HepG2 (cell line): ENCODE measurements around the gene ACVR1C. TPM values are rescaled to one million over a fixed set of nuclear protein-coding genes. Genes with fewer than 3 reads are reported as not detected.

Experiments
- ATAC-seq: fragments of 200-7000 bp; cut with Tn5 transposase; 3 replicates; pipeline ENCODE4 v1.9.1; 2020; ENCODE audit warnings: mild to moderate bottlenecking, moderate library complexity
- BruUV-seq: library from RNA; stranded (reverse); fragments of 400-500 nt; replicated peaks from 2 replicates; lab custom pipeline; 2021; lab: Mats Ljungman, UMichigan
- CTCF ChIA-PET: fragments of 300-600 bp; formaldehyde crosslinking; extraction: SDS; loops from one replicate; lab custom pipeline; 2021; ENCODE audit warnings: low total read pairs, inconsistent platforms, low intra/inter-chr PET ratio; lab: Yijun Ruan, JAX
- POLR2A ChIA-PET: fragments of 350-600 bp; sonication (Branson Sonifier 250); formaldehyde crosslinking; loops from one replicate; lab custom pipeline; 2020; ENCODE audit warnings: antibody characterized with exemption, inconsistent platforms; lab: Yijun Ruan, JAX
- DNase-seq: peaks from one replicate; pipeline ENCODE4 v3.0.0-alpha.2; 2015; ENCODE audit warnings: low spot score
- FAIRE-seq: peaks from 3 replicates; lab custom pipeline; 2011; peaks lifted over from hg19 to GRCh38; lab: Jason Lieb, UNC
- H2AFZ ChIP-seq: one replicate; pipeline ENCODE4 v1.6.1; 2011; ENCODE audit warnings: low read length, inconsistent platforms
- H3K27ac ChIP-seq: fragments of 300-600 bp; 3 replicates; pipeline ENCODE4 v1.8.0; 2011; ENCODE audit warnings: mixed run types, mild to moderate bottlenecking, mixed read lengths, low read length, inconsistent platforms; ENCODE audit not compliant: insufficient read depth; ENCODE audit errors: extremely low read length
- H3K27me3 ChIP-seq, 2 experiments: fragments of 200-600 bp in 1 of 2; 2 replicates in 1 of 2; 3 replicates in 1 of 2; pipeline versions ENCODE4 v1.6.0 to v1.8.0; 2011; ENCODE audit warnings: low read length in 2 of 2, mild to moderate bottlenecking in 2 of 2, moderate library complexity in 2 of 2, inconsistent platforms in 1 of 2; ENCODE audit not compliant: insufficient read depth in 2 of 2, control insufficient read depth in 1 of 2
- H3K36me3 ChIP-seq, 2 experiments: fragments of 200-600 bp in 1 of 2; replicated peaks in 1 of 2; 2 replicates in 1 of 2; 3 replicates in 1 of 2; pipeline versions ENCODE4 v1.5.1 to v1.8.0; 2011; ENCODE audit warnings: low read length in 2 of 2, inconsistent platforms in 1 of 2; ENCODE audit not compliant: insufficient read depth in 2 of 2, control insufficient read depth in 1 of 2
- H3K4me1 ChIP-seq: 2 replicates; pipeline ENCODE4 v1.5.1; 2012; ENCODE audit warnings: low read length, inconsistent platforms; ENCODE audit not compliant: insufficient read depth
- H3K4me2 ChIP-seq: 2 replicates; pipeline ENCODE4 v1.6.0; 2011; ENCODE audit warnings: low read depth, low read length, inconsistent platforms
- H3K4me3 ChIP-seq, 3 experiments: fragments of 200-600 bp in 1 of 3; sonication (generic), shearing (Covaris generic) in 1 of 3; replicated peaks in 1 of 3; 2 replicates each; pipeline ENCODE4 v1.5.1; 2011 to 2016; ENCODE audit warnings: low read length in 3 of 3, inconsistent platforms in 2 of 3, low read depth in 2 of 3, mild to moderate bottlenecking in 2 of 3, control low read depth in 1 of 3, mixed read lengths in 1 of 3; ENCODE audit not compliant: insufficient read depth in 1 of 3
- H3K79me2 ChIP-seq: one replicate; pipeline ENCODE4 v1.6.1; 2011; ENCODE audit warnings: low read length, inconsistent platforms; ENCODE audit not compliant: insufficient read depth
- H3K9ac ChIP-seq: 2 replicates; pipeline ENCODE4 v1.6.0; 2011; ENCODE audit warnings: mild to moderate bottlenecking, low read depth, low read length, inconsistent platforms; ENCODE audit not compliant: insufficient read depth
- H3K9me3 ChIP-seq: 2 replicates; pipeline ENCODE4 v1.5.1; 2012; ENCODE audit warnings: mild to moderate bottlenecking, low read length
- H4K20me1 ChIP-seq: 2 replicates; pipeline ENCODE4 v1.6.0; 2011; ENCODE audit warnings: inconsistent platforms, mild to moderate bottlenecking, low read length, moderate library complexity; ENCODE audit not compliant: insufficient read depth
- ATM ChIP-seq: fragments of 450-650 bp; IDR thresholded peaks from 2 replicates; pipeline ENCODE4 v1.7.1; 2017; ENCODE audit warnings: mild to moderate bottlenecking, borderline replicate concordance
- KLF13 ChIP-seq: sonication (generic); formaldehyde crosslinking; IDR thresholded peaks from 2 replicates; pipeline ENCODE4 v1.4.0; 2020; ENCODE audit warnings: mild to moderate bottlenecking, missing genetic modification reagents
- MAZ ChIP-seq, 2 experiments: sonication (generic) in 1 of 2; formaldehyde crosslinking in 1 of 2; IDR thresholded peaks; 2 replicates each; pipeline versions ENCODE4 v1.5.0 to v1.6.1; 2012 to 2020; ENCODE audit warnings: low read depth in 2 of 2, mild to moderate bottlenecking in 2 of 2, borderline replicate concordance in 1 of 2, improper control_type of control experiment in 1 of 2, low read length in 1 of 2, missing genetic modification reagents in 1 of 2, moderate library complexity in 1 of 2
- RCOR2 ChIP-seq: IDR thresholded peaks from 2 replicates; pipeline ENCODE4 v1.6.1; 2016; ENCODE audit warnings: missing biosample characterization, missing genetic modification reagents
- STAG1 ChIP-seq: sonication (generic); formaldehyde crosslinking; IDR thresholded peaks from 2 replicates; pipeline ENCODE4 v1.4.0; 2020; ENCODE audit warnings: missing genetic modification reagents
- TEAD2 ChIP-seq: sonication (generic); formaldehyde crosslinking; IDR thresholded peaks from 2 replicates; pipeline ENCODE4 v1.9.0; 2021; ENCODE audit warnings: missing genetic modification reagents
- ZNF496 ChIP-seq: sonication (generic); formaldehyde crosslinking; IDR thresholded peaks from 2 replicates; pipeline ENCODE4 v1.8.1; 2023; ENCODE audit warnings: mild to moderate bottlenecking, moderate library complexity, missing genetic modification reagents; ENCODE audit not compliant: insufficient replicate concordance
- ZNF556 ChIP-seq: sonication (generic); formaldehyde crosslinking; IDR thresholded peaks from 2 replicates; pipeline ENCODE4 v1.4.0; 2020; ENCODE audit warnings: mild to moderate bottlenecking, missing genetic modification reagents, borderline replicate concordance
- ZNF558 ChIP-seq: sonication (generic); formaldehyde crosslinking; IDR thresholded peaks from 2 replicates; pipeline ENCODE4 v1.9.0; 2022; ENCODE audit warnings: mild to moderate bottlenecking, missing genetic modification reagents, borderline replicate concordance
- ZNF816 ChIP-seq: sonication (generic); formaldehyde crosslinking; IDR thresholded peaks from 2 replicates; pipeline ENCODE4 v1.8.0; 2022; ENCODE audit warnings: missing genetic modification reagents, mild to moderate bottlenecking, borderline replicate concordance
- WGBS: methylation state at CpG from one replicate; pipeline ENCODE4 v1.1.6; 2017; ENCODE audit warnings: low lambda C conversion rate; 5-methylcytosine and 5-hydroxymethylcytosine counted together
- in situ Hi-C: cut with HindIII; loops from 2 replicates; pipeline ENCODE4 v1.10.0; 2017; ENCODE audit warnings: low pct_unique_long_range_greater_than_20kb; ENCODE audit not compliant: extremely low pct_ligation_motif_present
- intact Hi-C: fragments of 100-400 bp; cut with micrococcal nuclease; formaldehyde crosslinking; loops from one replicate; pipeline ENCODE4 v1.10.0; 2022; ENCODE audit not compliant: unreplicated experiment
- polyA plus RNA-seq, 8 experiments: library from polyadenylated mRNA; depleted of rRNA in 3 of 8; stranded (reverse) in 7 of 8; unstranded in 1 of 8; fragments of >200 nt; fragmentation: Illumina TruSeq in 4 of 8; extraction: Trizol in 4 of 8; gene quantifications; 2 replicates each; pipeline versions ENCODE4 v1.2.1 to v1.2.3, GENCODE V29; 2011 to 2016; ENCODE audit warnings: low read depth in 4 of 8, missing spikeins in 1 of 8, mixed read lengths in 1 of 8; ENCODE audit not compliant: insufficient read depth in 1 of 8
- total RNA-seq, 5 experiments: library from RNA; depleted of rRNA; stranded (reverse); fragments of >200 nt; fragmentation: Illumina TruSeq; extraction: Trizol; gene quantifications; 2 replicates each; pipeline ENCODE4 v1.2.3, GENCODE V29; 2016; ENCODE audit warnings: low read depth in 1 of 5
- TF ChIP-seq, protein P1 (sequence below): sonication (generic); formaldehyde crosslinking; IDR thresholded peaks from 2 replicates; pipeline ENCODE4 v1.5.0; 2020; ENCODE audit warnings: mild to moderate bottlenecking, missing genetic modification reagents, moderate library complexity
- TF ChIP-seq, protein P2 (sequence below): IDR thresholded peaks from 2 replicates; pipeline ENCODE4 v1.6.1; 2016; ENCODE audit warnings: low read depth, missing genetic modification reagents, missing compliant biosample characterization

Gene ACVR1C
- total and polyA plus RNA-seq, 2 of the 13 experiments (the other 11 are each of a cell fraction or from before 2014, with no cell fraction given) = 0.05 to 1.0 TPM

DNA sequence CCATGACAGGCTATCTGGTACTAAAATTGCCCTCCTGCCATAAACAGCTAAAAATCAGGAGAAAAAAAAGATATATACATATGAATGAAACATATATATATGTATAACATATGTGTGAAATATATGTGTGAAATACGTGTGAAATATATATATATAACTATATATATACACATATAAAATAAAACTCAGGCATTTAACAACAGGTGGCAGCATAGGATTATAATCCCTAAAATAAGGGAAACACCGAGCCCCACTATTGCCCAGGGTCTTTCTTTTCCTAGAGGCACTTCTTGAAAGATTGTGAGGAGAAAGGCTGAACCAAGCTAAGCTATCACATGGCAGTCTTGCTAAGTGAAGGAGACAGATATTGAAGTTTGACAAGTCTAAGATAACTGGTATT, 118.9 kb downstream of the ACVR1C start:
- CTCF ChIA-PET = no interaction called here
- 1% methylated on average over 2 of the region's 2 CpGs for WGBS
- no peaks in the 10 kb centered on the region for H3K9me3 ChIP-seq
- H3K4me2 ChIP-seq = no peak overlapping the region
- no peak overlapping the region for H3K9ac ChIP-seq
- no peak overlapping the region for H3K4me3 ChIP-seq
- no peaks in the 10 kb centered on the region for H3K4me1 ChIP-seq
- no peaks in the 10 kb centered on the region for H3K79me2 ChIP-seq
- BruUV-seq = no TSS peak
- ATAC-seq = no peak
- TF ChIP-seq STAG1 (CRISPR knock-in tag) (peak; percentile 23; the same call in 1 of the 2 replicates), ZNF558 (no peak)
- TF ChIP-seq, protein P1, sequence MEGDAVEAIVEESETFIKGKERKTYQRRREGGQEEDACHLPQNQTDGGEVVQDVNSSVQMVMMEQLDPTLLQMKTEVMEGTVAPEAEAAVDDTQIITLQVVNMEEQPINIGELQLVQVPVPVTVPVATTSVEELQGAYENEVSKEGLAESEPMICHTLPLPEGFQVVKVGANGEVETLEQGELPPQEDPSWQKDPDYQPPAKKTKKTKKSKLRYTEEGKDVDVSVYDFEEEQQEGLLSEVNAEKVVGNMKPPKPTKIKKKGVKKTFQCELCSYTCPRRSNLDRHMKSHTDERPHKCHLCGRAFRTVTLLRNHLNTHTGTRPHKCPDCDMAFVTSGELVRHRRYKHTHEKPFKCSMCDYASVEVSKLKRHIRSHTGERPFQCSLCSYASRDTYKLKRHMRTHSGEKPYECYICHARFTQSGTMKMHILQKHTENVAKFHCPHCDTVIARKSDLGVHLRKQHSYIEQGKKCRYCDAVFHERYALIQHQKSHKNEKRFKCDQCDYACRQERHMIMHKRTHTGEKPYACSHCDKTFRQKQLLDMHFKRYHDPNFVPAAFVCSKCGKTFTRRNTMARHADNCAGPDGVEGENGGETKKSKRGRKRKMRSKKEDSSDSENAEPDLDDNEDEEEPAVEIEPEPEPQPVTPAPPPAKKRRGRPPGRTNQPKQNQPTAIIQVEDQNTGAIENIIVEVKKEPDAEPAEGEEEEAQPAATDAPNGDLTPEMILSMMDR (CRISPR knock-in tag) = 0 out of 2 replicates have a peak, but pooled peaks have one; percentile 9
- no peaks in the 10 kb centered on the region for H3K27me3 ChIP-seq
- H4K20me1 ChIP-seq = no peaks in the 10 kb centered on the region
- H3K36me3 ChIP-seq = no peaks in the 10 kb centered on the region
- H2AFZ ChIP-seq = no peak overlapping the region
- FAIRE-seq = no peak
- in situ Hi-C loops = loop anchor here (5.0 kb wide), 1 partner anchor 83 kb away; no protein-coding TSS in a partner anchor
- DNase-seq = no peak
- H3K27ac ChIP-seq = no peak overlapping the region
- intact Hi-C loops = no loop called here
- POLR2A ChIA-PET = no interaction called here

DNA sequence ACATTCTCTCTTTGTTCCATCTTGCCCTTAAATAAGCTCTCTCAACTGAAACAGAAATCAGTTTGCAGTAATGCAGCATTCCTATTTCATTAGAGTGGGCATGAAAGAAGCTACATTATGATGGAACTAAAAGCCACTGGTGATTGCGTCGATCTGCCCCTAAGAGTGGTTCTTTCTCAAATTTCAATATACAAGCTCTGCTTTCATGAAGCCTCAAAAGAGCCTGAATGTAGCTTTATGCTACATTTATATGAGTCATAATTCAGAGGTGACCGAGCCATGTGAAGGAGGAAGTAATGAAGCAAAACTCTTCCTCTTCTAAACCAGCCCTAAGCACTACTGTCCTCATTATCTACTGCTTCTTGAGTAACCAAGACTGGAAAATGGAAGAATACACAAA, 120.0 kb downstream of the ACVR1C start:
- intact Hi-C loops (no loop called here), in situ Hi-C loops (no loop called here)
- H3K4me1 ChIP-seq = no peaks in the 10 kb centered on the region
- ChIA-PET CTCF (no interaction called here), POLR2A (no interaction called here)
- no peaks in the 10 kb centered on the region for H3K79me2 ChIP-seq
- H4K20me1 ChIP-seq = no peaks in the 10 kb centered on the region
- H3K36me3 ChIP-seq = no peaks in the 10 kb centered on the region
- no TSS peak for BruUV-seq
- H3K4me2 ChIP-seq = no peak overlapping the region
- H2AFZ ChIP-seq = no peak overlapping the region
- ATAC-seq (no peak), DNase-seq (no peak), FAIRE-seq (no peak)
- no peak overlapping the region for H3K27ac ChIP-seq
- H3K27me3 ChIP-seq = no peaks in the 10 kb centered on the region
- no peak overlapping the region for H3K9ac ChIP-seq
- no peaks in the 10 kb centered on the region for H3K9me3 ChIP-seq
- no peak overlapping the region for H3K4me3 ChIP-seq
- WGBS = 4% methylated on average over 3 of the region's 3 CpGs
- TF ChIP-seq RCOR2 (CRISPR knock-in tag) (no peak), TEAD2 (CRISPR knock-in tag) (no peak), ZNF816 (CRISPR knock-in tag) (no peak), ZNF496 (CRISPR knock-in tag) (no peak), MAZ (IDR thresholded peaks at IDR 0.05; ENCODE audit: borderline replicate concordance, low read depth, low read length) (no peak), MAZ (CRISPR knock-in tag; IDR thresholded peaks at IDR 0.05; ENCODE audit: low read depth) (no peak), ATM (no peak), KLF13 (CRISPR knock-in tag) (no peak), ZNF556 (CRISPR knock-in tag) (no peak)
- TF ChIP-seq, protein P2, sequence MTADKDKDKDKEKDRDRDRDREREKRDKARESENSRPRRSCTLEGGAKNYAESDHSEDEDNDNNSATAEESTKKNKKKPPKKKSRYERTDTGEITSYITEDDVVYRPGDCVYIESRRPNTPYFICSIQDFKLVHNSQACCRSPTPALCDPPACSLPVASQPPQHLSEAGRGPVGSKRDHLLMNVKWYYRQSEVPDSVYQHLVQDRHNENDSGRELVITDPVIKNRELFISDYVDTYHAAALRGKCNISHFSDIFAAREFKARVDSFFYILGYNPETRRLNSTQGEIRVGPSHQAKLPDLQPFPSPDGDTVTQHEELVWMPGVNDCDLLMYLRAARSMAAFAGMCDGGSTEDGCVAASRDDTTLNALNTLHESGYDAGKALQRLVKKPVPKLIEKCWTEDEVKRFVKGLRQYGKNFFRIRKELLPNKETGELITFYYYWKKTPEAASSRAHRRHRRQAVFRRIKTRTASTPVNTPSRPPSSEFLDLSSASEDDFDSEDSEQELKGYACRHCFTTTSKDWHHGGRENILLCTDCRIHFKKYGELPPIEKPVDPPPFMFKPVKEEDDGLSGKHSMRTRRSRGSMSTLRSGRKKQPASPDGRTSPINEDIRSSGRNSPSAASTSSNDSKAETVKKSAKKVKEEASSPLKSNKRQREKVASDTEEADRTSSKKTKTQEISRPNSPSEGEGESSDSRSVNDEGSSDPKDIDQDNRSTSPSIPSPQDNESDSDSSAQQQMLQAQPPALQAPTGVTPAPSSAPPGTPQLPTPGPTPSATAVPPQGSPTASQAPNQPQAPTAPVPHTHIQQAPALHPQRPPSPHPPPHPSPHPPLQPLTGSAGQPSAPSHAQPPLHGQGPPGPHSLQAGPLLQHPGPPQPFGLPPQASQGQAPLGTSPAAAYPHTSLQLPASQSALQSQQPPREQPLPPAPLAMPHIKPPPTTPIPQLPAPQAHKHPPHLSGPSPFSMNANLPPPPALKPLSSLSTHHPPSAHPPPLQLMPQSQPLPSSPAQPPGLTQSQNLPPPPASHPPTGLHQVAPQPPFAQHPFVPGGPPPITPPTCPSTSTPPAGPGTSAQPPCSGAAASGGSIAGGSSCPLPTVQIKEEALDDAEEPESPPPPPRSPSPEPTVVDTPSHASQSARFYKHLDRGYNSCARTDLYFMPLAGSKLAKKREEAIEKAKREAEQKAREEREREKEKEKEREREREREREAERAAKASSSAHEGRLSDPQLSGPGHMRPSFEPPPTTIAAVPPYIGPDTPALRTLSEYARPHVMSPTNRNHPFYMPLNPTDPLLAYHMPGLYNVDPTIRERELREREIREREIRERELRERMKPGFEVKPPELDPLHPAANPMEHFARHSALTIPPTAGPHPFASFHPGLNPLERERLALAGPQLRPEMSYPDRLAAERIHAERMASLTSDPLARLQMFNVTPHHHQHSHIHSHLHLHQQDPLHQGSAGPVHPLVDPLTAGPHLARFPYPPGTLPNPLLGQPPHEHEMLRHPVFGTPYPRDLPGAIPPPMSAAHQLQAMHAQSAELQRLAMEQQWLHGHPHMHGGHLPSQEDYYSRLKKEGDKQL (CRISPR knock-in tag) = no peak
